ENCODE measurements around the gene STAB1.

Gene STAB1

GRCh38 chr3:52503788-52504424 lies 8.8 kb downstream of the STAB1 start:
- DNase-seq (ENCODE audit: low spot score): no peak

DNA sequence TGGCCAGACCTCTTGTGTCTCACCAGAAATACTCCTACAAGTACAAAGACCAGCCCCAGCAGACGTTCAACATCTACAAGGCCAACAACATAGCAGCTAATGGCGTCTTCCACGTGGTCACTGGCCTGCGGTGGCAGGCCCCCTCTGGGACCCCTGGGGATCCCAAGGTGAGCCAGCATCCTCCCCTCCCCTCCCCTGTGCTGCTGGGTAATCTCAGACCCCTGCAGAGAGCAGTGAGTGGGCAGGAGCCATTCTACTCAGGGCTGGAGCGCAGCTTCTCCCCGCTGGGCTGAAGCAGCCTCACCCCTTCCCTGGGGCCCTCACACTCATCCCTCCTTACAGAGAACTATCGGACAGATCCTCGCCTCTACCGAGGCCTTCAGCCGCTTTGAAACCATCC lies 9.8 kb downstream of the STAB1 start:
- no peak for DNase-seq (ENCODE audit: low spot score)

GRCh38 chr3:52506266-52506966 lies 11.3 kb downstream of the STAB1 start:
- DNase-seq (ENCODE audit: low spot score): no peak

- no peak for DNase-seq (ENCODE audit: low spot score)
Measured at GRCh38 chr3:52507359-52507758, 12.2 kb downstream of the STAB1 start.

GRCh38 chr3:52509753-52510328 lies 14.7 kb downstream of the STAB1 start:
- no peak for DNase-seq (ENCODE audit: low spot score)

DNA sequence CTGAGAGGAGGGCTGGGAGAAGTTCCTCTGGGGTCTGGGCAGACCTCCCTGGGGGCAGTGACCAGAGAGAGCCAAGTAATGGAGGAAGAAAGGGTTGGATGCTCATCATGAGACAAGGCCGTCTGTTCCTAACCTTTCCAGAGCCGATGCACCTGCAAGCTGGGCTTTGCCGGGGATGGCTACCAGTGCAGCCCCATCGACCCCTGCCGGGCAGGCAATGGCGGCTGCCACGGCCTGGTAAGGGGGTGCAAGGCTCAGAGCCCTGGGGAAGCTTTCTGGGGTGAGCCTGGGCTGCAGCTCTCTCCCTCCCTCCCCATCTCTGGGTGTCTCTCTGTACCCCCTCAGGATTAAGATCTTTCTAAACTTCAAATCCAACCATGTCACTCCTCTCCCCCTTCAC lies 16.4 kb downstream of the STAB1 start:
- no peak for DNase-seq (ENCODE audit: low spot score)

- no peak for DNase-seq (ENCODE audit: low spot score)
Measured at GRCh38 chr3:52512105-52512504, 17.0 kb downstream of the STAB1 start.

DNA sequence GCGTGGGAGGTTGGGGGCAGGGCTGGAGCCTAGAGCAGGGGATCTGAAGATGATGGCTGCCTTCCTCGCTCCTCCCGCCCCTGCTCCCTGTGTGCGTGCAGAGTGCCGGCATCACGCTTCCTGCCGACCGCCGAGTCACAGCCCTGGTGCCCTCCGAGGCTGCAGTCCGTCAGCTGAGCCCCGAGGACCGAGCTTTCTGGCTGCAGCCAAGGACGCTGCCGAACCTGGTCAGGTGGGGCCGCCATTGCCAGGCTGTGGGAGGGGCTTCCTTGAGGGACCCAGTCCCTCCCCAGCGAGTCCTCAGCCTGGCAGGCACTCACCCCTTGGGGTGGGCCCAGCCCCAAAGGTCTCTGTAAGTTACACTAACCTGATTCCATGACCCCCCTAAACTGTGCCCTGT lies 17.6 kb downstream of the STAB1 start:
- DNase-seq (ENCODE audit: low spot score): no peak

GRCh38 chr3:52513281-52513680 lies 18.1 kb downstream of the STAB1 start:
- no peak for DNase-seq (ENCODE audit: low spot score)

DNA sequence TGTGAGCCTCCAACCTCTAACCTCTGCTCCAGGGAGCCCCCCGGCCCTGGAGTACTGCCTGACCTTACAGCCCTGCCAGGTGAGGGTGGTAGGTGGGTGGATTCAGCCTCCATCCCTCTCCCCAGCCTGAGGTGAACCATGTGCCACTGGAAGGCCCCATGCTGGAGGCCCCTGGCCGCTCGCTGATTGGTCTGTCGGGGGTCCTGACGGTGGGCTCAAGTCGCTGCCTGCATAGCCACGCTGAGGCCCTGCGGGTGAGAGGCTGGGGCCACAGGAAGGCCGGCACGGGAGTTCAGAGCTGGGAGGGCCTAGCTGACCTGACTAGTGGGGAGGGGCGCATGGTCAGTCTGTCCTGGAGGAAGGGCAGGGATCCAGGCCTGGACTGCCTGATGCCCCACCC lies 19.4 kb downstream of the STAB1 start:
- DNase-seq (ENCODE audit: low spot score): no peak

- no peak for DNase-seq (ENCODE audit: low spot score)
Measured at GRCh38 chr3:52515192-52515591, 20.1 kb downstream of the STAB1 start.

GRCh38 chr3:52516509-52517195 lies 21.5 kb downstream of the STAB1 start:
- no peak for DNase-seq (ENCODE audit: low spot score)

- no peak for DNase-seq (ENCODE audit: low spot score)
Measured at GRCh38 chr3:52517796-52518722, 22.9 kb downstream of the STAB1 start.

DNA sequence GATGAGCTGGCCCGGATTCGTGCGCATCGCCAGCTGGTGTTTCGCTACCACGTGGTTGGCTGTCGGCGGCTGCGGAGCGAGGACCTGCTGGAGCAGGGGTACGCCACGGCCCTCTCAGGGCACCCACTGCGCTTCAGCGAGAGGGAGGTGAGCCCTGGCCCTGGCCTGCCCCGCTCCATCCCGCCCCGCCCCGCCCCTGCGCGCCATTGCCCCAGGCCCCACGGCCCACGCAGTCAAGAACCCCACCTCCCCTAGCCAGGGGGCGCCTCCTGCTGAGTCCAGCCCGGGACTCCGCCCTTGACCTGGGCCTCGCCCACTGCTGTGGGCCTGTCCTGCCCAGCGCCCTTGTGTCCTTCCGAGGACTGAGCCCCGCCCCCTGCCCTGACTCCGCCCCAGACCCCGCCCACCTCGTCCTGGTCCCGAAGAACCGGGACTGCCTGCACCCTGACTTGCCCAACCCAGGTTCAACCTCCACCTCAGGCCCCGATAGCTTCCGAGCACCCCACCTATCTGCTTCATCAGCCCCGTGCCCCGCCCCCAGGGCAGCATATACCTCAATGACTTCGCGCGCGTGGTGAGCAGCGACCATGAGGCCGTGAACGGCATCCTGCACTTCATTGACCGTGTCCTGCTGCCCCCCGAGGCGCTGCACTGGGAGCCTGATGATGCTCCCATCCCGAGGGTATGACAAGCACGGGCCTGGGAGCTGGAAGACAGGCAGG lies 23.7 kb downstream of the STAB1 start:
- DNase-seq (ENCODE audit: low spot score): no peak

GRCh38 chr3:52519445-52520140 lies 24.5 kb downstream of the STAB1 start:
- no peak for DNase-seq (ENCODE audit: low spot score)

DNA sequence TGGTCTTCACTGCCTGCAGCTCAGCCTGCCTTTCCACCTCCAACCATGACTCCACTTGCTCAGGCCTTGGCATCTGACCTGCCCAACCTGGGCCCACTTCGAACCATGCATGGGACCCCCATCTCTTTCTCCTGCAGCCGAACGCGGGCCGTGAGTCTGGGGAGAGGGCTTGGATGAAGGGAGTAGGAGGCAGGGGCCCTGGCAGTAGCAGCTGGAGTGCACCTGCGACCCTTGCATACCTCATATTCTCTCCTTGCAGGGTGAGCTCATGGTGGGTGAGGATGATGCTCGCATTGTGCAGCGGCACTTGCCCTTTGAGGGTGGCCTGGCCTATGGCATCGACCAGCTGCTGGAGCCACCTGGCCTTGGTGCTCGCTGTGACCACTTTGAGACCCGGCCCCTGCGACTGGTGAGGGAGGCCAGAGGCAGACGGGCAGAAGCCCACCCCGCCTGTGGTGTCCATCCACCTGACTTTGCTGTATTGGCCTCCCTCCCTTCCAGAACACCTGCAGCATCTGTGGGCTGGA lies 25.1 kb downstream of the STAB1 start:
- DNase-seq (ENCODE audit: low spot score): no peak

- DNase-seq (ENCODE audit: low spot score): no peak
Measured at GRCh38 chr3:52520716-52521487, 25.8 kb downstream of the STAB1 start.

GRCh38 chr3:52521488-52521824 lies 26.3 kb downstream of the STAB1 start:
- DNase-seq (ENCODE audit: low spot score): no peak

- no peak for DNase-seq (ENCODE audit: low spot score)
Measured at GRCh38 chr3:52521881-52522650, 26.9 kb downstream of the STAB1 start.
